Measurements from ENCODE around the gene GAPVD1. TPM values are rescaled to one million over a fixed set of nuclear protein-coding genes. Genes with fewer than 3 reads are reported as not detected.

GAPVD1 gene
- total RNA-seq, 2 experiments from 2014 or later = 74.1 to 82.2 TPM

DNA sequence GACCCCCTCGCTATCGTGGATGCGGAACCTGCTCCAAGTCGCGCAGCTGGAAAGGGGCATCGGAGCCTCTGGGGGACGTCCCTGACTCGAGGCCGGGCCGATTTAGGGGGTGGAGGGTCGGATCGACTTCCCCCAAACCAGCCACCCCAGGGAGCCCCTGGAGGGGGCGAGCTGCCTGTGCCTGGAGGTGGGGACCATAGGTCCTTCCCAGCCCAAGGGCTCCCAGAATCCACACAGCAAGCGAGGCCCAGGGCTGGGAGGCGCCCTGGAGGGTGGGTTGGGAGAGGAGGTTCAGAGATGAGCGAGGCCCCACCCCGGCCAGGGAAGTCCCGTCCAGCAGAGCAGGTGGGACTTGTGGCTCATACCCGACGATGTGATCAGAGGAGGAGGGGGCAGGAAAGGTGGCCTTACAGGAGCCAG, 147.6 kb downstream of the GAPVD1 start:
- Mint-ChIP-seq H3K9me3 (no peaks in the 10 kb centered on the region), H3K4me1 (ENCODE audit: low read depth) (peaks cover 8% of the 10 kb centered on the region), H3K27me3 (peaks cover 44% of the 10 kb centered on the region), H3K4me3 (peak overlapping the region; percentile 80), H3K27ac (no peak overlapping the region), H3K36me3 (ENCODE audit: low read depth) (no peaks in the 10 kb centered on the region)
- Histone ChIP-seq H3K27me3 (ENCODE audit: control insufficient read depth in 1 of 2, insufficient read depth in 2 of 2, low read length in 2 of 2) (peaks cover 7 to 8% of the 10 kb centered on the region in 2 experiments), H3K9me3 (ENCODE audit: control insufficient read depth in 1 of 2, insufficient read depth in 1 of 2, low read length in 2 of 2) (peaks cover 0 to 19% of the 10 kb centered on the region in 2 experiments), H3K36me3 (ENCODE audit: insufficient read depth, low read length) (no peaks in the 10 kb centered on the region), H3K4me3 (ENCODE audit: low read length) (no peak overlapping the region), H3K4me1 (ENCODE audit: insufficient read depth, low read length) (peaks cover 14% of the 10 kb centered on the region), H3K27ac (ENCODE audit: low read depth in 1 of 2, low read length in 2 of 2) (no peak overlapping the region)
- DNase-seq (no peak), ATAC-seq (ENCODE audit: poor library complexity) (no peak)
- no peak for TF ChIP-seq CTCF (IDR thresholded peaks at IDR 0.05)
- ChIA-PET CTCF (no interaction called here), POLR2A (no interaction called here)
- intact Hi-C loops (cut with DNase I, micrococcal nuclease) = loop anchor here (2.0 to 5.0 kb wide), 6 partner anchors 148 to 1150 kb away; no protein-coding TSS in a partner anchor

DNA sequence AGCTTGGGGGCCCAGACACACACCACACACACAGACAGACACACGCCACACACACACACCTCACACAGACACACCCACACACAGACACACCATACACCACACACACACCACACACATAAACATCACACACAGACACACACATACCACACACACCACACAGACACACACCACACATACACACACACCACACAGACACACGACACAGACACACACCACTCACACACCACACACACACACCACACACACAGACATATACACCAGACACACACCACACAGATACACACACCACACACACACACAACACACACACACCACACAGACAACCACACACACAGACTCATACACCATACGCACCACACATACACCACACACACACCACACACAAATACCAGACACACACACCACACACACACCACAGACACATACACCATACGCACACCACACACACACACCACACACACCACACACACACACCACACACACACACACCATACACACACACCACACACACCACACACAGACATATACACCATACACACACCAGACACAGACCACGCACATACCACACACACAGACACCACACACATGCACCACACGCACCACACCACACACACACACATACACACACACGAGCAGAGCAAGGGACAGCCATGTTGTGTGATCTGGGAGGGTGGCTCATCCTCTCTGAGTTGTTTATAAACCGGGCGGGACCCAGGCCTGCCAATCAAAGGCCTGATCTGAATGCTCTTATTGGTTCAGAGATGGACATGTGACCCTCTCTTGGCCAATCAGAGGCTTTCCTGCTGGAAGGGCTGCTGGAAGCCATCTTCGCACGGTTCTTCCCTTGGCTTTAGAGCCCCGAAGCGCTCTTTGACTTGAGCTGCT, 148.3 kb downstream of the GAPVD1 start:
- peaks cover 7 to 8% of the 10 kb centered on the region in 2 experiments for H3K27me3 ChIP-seq (ENCODE audit: control insufficient read depth in 1 of 2, insufficient read depth in 2 of 2, low read length in 2 of 2)
- intact Hi-C loops (cut with DNase I, micrococcal nuclease) = loop anchor here (2.0 to 5.0 kb wide), 6 partner anchors 147 to 1149 kb away; no protein-coding TSS in a partner anchor
- peaks cover 8% of the 10 kb centered on the region for H3K4me1 Mint-ChIP-seq (ENCODE audit: low read depth)
- no peaks in the 10 kb centered on the region for H3K36me3 Mint-ChIP-seq (ENCODE audit: low read depth)
- peaks cover 44% of the 10 kb centered on the region for H3K27me3 Mint-ChIP-seq
- peaks cover 0 to 19% of the 10 kb centered on the region in 2 experiments for H3K9me3 ChIP-seq (ENCODE audit: control insufficient read depth in 1 of 2, insufficient read depth in 1 of 2, low read length in 2 of 2)
- H3K36me3 ChIP-seq (ENCODE audit: insufficient read depth, low read length) = no peaks in the 10 kb centered on the region
- H3K4me1 ChIP-seq (ENCODE audit: insufficient read depth, low read length) = peaks cover 14% of the 10 kb centered on the region
- peak overlapping the region; percentile 74 for H3K4me3 Mint-ChIP-seq
- H3K27ac Mint-ChIP-seq = no peak overlapping the region
- CTCF ChIA-PET = no interaction called here
- peak; percentile 55 for ATAC-seq (ENCODE audit: poor library complexity)
- no peak overlapping the region for H3K27ac ChIP-seq (ENCODE audit: low read depth in 1 of 2, low read length in 2 of 2)
- POLR2A ChIA-PET = no interaction called here
- no peaks in the 10 kb centered on the region for H3K9me3 Mint-ChIP-seq
- H3K4me3 ChIP-seq (ENCODE audit: low read length) = peak overlapping the region; percentile 24
- peak in 7 of 14 experiments; percentile 10 to 58 (median 19) for DNase-seq
- TF ChIP-seq CTCF (IDR thresholded peaks at IDR 0.05) = no peak

DNA sequence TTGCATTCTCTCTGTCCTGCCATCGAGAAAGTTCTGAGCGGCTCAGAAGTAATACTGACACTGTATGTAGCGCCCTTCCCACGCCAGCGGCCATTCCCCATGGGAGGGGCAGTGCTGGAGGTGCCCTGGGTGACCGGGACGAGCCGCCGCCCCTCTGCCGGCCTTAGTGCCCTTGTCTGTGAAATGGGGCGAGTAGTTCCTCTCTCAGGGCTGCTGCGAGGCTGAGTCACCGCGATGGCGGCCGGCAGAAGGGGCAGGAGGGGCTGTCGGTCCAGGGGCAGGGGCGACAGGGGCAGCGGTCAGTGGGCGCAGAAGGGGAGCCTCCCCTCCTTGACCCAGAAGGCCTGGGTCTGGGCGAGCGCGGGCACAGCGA, 148.9 kb downstream of the GAPVD1 start:
- DNase-seq (no peak), ATAC-seq (ENCODE audit: poor library complexity) (no peak)
- peaks cover 14% of the 10 kb centered on the region for H3K4me1 ChIP-seq (ENCODE audit: insufficient read depth, low read length)
- no peak overlapping the region for H3K27ac ChIP-seq (ENCODE audit: low read depth in 1 of 2, low read length in 2 of 2)
- Mint-ChIP-seq H3K4me1 (ENCODE audit: low read depth) (peaks cover 8% of the 10 kb centered on the region), H3K9me3 (no peaks in the 10 kb centered on the region), H3K36me3 (ENCODE audit: low read depth) (no peaks in the 10 kb centered on the region), H3K27ac (no peak overlapping the region), H3K4me3 (no peak overlapping the region), H3K27me3 (peaks cover 44% of the 10 kb centered on the region)
- CTCF ChIA-PET = no interaction called here
- peak overlapping the region; percentile 24 for H3K4me3 ChIP-seq (ENCODE audit: low read length)
- H3K36me3 ChIP-seq (ENCODE audit: insufficient read depth, low read length) = no peaks in the 10 kb centered on the region
- TF ChIP-seq CTCF (IDR thresholded peaks at IDR 0.05) = no peak
- H3K9me3 ChIP-seq (ENCODE audit: control insufficient read depth in 1 of 2, insufficient read depth in 1 of 2, low read length in 2 of 2) = peaks cover 0 to 19% of the 10 kb centered on the region in 2 experiments
- POLR2A ChIA-PET = no interaction called here
- intact Hi-C loops (cut with DNase I, micrococcal nuclease) = no loop called here
- H3K27me3 ChIP-seq (ENCODE audit: control insufficient read depth in 1 of 2, insufficient read depth in 2 of 2, low read length in 2 of 2) = peaks cover 7 to 8% of the 10 kb centered on the region in 2 experiments

All from CD4-positive, alpha-beta T cell (primary cell).